IMR-90 (cell line): ENCODE measurements around the gene ZFAND2B.

Source experiments
- CEBPB ChIP-seq: IDR thresholded peaks from 2 replicates; pipeline ENCODE4 v1.6.1; 2012; ENCODE audit warnings: low read depth, low read length, improper control_type of control experiment
- CTCF ChIP-seq: conservative IDR thresholded peaks from 2 replicates; pipeline ENCODE4 v1.5.1; 2012; ENCODE audit warnings: mild to moderate bottlenecking, low read depth, low read length, improper control_type of control experiment
- MAFK ChIP-seq: IDR thresholded peaks from 2 replicates; pipeline ENCODE4 v1.6.1; 2012; ENCODE audit warnings: low read depth, low read length, improper control_type of control experiment
- MAZ ChIP-seq: IDR thresholded peaks from 2 replicates; pipeline ENCODE4 v1.6.1; 2012; ENCODE audit warnings: low read depth, mild to moderate bottlenecking, low read length, improper control_type of control experiment, moderate library complexity, borderline replicate concordance
- MXI1 ChIP-seq: IDR thresholded peaks from 2 replicates; pipeline ENCODE4 v1.6.1; 2012; ENCODE audit warnings: low read depth, mild to moderate bottlenecking, low read length, moderate library complexity, borderline replicate concordance
- NFE2L2 ChIP-seq: fragments of 150-350 bp; IDR thresholded peaks from 2 replicates; pipeline ENCODE4 v1.6.1; 2016; ENCODE audit warnings: low read depth, mild to moderate bottlenecking, low read length
- POLR2A ChIP-seq: IDR thresholded peaks from 2 replicates; pipeline ENCODE4 v1.6.1; 2012; ENCODE audit warnings: mild to moderate bottlenecking, low read depth, low read length
- RAD21 ChIP-seq: IDR thresholded peaks from 2 replicates; pipeline ENCODE4 v1.6.1; 2012; ENCODE audit warnings: low read length, improper control_type of control experiment
- RFX5 ChIP-seq: IDR thresholded peaks from 2 replicates; pipeline ENCODE4 v1.8.0; 2012; ENCODE audit warnings: low read depth, mild to moderate bottlenecking, low read length, moderate library complexity
- USF2 ChIP-seq: fragments of 150-350 bp; IDR thresholded peaks from 2 replicates; pipeline ENCODE4 v1.6.1; 2017; ENCODE audit warnings: mild to moderate bottlenecking, antibody characterized with exemption, low read length, low read depth

DNA sequence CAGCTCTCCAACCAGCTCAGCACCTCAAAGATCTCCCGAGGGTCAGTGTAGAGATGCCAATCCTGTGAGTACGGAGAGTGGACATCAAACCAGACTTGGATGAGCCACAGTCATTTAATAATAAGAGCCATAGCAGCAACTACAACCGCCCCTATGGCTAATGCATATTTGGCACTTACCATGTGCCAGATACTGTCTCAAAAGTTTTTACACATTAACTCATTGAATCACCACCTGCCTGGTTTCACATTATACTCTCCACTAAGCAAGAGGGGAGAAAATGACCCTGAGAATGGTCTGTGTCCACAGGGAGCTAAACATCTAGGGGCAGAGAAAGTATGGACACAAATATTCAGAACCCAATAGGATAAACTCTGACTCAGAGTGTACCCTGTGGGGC is 32.4 kb upstream of the ZFAND2B start:
- TF ChIP-seq RAD21 (no peak), CTCF (no peak), MAFK (no peak), USF2 (no peak), NFE2L2 (no peak), POLR2A (no peak), CEBPB (no peak), MAZ (no peak), RFX5 (no peak), MXI1 (no peak)
